ENCODE results near the gene HINT1.

DNA sequence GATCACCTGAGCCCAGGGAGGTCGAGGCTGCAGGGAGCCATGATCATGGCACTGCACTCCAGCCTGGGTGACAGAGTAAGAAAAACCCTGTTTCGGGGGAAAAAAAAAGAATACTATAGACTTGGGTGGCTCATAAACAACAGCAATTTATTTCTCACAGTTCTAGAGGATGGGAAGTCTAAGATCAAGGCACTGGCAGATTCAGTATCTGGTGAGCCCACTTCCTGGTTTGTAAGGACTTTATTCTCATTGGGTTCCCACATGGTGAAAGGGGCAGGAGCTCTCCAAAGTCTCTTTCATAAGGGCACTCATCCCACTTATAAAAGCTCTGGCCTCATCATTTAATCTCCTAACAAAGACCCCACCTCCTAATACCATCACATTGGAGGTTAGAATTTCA lies 8.7 kb downstream of the HINT1 start:
- TF ChIP-seq, protein P1, sequence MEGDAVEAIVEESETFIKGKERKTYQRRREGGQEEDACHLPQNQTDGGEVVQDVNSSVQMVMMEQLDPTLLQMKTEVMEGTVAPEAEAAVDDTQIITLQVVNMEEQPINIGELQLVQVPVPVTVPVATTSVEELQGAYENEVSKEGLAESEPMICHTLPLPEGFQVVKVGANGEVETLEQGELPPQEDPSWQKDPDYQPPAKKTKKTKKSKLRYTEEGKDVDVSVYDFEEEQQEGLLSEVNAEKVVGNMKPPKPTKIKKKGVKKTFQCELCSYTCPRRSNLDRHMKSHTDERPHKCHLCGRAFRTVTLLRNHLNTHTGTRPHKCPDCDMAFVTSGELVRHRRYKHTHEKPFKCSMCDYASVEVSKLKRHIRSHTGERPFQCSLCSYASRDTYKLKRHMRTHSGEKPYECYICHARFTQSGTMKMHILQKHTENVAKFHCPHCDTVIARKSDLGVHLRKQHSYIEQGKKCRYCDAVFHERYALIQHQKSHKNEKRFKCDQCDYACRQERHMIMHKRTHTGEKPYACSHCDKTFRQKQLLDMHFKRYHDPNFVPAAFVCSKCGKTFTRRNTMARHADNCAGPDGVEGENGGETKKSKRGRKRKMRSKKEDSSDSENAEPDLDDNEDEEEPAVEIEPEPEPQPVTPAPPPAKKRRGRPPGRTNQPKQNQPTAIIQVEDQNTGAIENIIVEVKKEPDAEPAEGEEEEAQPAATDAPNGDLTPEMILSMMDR (IDR thresholded peaks at IDR 0.05; ENCODE audit: low read length), result no peak
- TF ChIP-seq EZH2 (optimal IDR thresholded peaks at IDR 0.05; ENCODE audit: low read depth, low read length) (no peak), EZH2phosphoT487 (IDR thresholded peaks at IDR 0.05; ENCODE audit: low read length) (no peak)
